ENCODE data around the gene EGR1.
"Not testable (repeated sequence)": the region's sequence is repeated elsewhere in the genome, so short reads cannot be mapped to it uniquely, and the experiment has no call there.

Gene EGR1

DNA sequence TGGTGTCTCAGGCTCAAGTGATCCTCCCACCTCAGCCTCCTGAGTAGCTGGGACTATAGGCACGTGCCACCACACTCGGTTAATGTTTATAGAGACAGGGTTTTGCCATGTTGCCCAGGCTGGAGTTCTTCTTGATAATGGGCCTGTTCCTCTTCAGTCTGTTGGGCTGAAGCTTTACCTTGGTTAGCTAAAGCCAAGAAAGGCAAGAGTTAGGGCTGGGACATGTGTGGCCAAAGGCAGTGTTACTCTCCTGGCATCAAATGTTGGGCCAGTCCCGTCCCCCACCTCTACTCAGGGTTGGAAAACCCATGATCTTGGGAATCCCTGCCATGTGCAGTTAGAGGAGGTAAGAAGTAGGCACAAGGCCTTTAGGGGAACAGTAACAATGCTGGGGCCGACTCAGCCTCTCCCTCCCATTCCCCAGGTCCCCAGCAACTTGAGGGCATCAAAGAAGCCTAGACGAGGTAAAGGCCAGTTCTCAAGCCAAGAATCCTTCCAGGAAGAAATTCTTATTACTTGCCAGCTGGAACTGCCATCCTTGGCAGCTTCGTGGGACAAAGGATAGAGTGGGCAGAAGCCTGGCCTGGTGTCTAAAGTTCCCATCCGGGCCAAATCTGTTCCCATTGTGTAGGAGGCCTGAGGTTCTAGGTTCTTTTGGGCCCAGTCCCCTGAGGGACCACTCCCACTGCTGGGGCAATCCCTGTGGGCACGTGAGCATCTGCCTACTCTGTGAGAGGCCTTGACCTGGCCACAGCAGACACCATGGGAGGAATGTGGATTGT lies 4.5 kb downstream of the EGR1 start:
- DNase-seq = no peak

- DNase-seq = no peak
Observed at GRCh38 chr5:138470322-138471051, 5.2 kb downstream of the EGR1 start.

GRCh38 chr5:138471052-138471361 lies 5.7 kb downstream of the EGR1 start:
- DNase-seq = no peak

- no peak for DNase-seq
Observed at GRCh38 chr5:138472353-138472752, 7.1 kb downstream of the EGR1 start.

DNA sequence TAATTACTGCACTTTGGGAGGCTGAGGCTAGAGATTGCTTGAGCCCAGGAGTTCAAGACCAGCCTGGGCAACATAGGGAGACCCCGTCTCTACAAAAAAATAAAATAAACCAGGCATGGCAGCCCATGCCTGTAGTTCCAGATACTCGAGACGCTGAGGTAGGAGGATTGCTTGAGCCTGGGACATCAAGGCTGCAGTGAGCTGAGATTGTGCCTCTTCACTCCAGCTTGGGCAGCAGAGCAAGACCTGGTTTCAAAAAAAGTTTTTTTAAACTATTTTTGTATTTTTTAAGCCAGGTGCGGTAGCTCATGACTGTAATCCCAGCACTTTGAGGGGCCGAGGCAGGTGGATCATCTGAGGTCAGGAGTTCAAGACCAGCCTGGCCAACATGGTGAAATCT lies 7.9 kb downstream of the EGR1 start:
- DNase-seq = not testable (repeated sequence)

GRCh38 chr5:138476918-138477317 lies 11.6 kb downstream of the EGR1 start:
- DNase-seq = no peak

DNA sequence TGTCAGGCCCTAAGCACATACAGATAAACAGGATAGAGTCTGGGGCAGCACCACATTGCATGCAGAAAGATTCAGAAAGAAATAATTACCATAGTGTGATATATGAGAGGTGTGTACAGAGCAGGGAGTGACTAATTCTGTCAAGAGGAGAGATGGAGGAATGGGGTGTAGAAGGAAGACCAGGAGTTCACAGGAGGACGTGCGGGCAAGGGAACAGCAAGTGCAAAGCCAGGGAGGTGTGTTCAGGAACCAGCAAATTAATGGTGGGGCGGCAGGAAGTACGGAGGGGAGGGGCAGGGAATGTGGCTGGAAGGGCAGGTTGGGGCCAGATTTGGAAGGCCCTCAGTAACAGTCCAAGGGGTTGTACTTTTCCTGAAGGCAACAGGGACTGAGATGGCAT lies 17.4 kb downstream of the EGR1 start:
- no peak for DNase-seq

DNA sequence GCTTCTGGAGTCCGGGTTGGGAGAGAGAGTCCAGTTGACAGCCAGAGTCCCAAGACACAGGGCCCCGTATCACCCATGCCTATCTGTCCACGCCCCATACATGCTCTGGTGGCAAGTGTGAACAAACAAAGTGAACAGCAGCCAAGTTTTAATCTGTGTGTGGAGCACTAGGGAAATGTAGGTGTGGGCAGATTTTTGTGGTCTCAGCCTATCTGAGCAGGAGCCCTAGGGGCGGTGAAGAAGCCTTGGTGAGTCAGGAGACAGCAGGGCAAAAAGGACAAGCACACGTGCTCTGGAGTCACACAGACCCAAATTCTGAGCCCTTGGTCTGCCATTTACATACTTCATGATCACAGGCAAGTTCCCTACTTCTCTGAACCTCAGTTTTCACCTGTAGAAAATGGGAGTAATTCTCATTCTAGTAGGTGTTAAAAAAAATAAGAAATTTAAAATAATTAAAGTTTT lies 23.2 kb downstream of the EGR1 start:
- DNase-seq = peak in 1 of 2 donors; percentile 57

DNA sequence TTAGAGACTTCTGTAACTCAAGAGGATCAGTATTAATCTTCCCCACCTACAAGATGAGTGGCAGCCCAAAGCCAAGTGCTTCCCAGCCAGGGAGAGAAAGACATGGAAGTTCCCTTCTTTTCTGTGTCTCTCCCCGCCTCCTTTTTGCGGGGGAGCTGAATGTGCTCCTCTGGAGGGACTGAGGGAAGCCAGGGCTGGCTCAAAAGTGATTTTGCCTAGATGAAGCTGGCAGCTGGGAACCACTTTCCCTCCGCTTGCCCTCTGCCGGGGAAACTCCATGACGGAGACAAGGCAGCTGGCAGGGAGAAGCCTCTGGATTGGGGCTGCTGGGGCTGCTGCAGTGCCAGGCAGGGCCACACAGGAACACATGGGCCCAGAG lies 24.4 kb downstream of the EGR1 start:
- no peak for DNase-seq

DNA sequence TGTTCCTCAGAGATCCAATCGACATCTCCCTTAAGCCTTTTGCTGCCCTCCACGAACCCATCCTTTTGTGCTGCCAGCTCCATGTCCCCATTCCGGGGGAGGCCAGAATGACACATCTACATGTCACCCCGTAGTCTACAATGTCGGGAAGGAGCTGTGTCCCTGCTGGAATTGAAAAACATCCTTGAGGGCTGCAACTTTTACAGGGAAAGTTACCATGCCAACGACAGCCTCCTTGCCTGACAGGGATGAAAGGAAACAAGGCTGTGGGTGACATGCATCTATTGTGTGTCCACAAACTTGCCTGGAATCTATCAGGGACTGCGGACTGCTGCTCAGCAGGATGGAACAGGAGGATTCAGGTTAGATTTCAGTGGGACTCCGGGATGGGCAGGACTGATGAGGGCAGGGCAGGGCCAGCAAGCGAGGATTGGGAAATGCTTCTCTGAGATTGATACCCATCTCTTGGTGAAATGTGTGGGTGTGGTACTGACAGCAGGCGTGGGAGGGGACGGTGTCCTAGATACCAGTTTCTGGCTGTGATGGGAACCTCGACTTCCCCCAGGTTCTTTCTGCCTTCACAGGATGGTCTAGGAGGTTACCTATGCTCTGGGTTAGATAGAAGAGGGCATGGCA lies 25.5 kb downstream of the EGR1 start:
- no peak for DNase-seq

DNA sequence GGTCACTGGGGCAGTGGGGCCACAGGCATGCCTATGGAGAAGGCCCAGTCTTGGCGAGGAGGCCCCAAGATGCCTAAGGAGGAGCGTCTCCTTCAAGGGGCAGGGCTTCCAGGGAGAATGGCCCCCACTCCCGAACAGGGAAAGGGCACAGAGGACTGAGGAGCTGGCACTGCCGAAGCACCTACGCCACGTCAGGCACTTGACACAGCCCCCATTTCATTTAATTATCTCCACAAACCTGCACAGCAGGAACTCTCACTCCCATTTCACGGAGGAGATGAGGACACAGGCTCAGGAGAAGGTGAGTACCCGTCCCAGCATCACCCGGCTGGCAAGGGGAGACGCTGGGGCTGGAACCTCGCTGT lies 26.0 kb downstream of the EGR1 start:
- no peak for DNase-seq

- DNase-seq = peak; percentile 81 to 91
Observed at GRCh38 chr5:138491669-138492559, 26.6 kb downstream of the EGR1 start.

DNA sequence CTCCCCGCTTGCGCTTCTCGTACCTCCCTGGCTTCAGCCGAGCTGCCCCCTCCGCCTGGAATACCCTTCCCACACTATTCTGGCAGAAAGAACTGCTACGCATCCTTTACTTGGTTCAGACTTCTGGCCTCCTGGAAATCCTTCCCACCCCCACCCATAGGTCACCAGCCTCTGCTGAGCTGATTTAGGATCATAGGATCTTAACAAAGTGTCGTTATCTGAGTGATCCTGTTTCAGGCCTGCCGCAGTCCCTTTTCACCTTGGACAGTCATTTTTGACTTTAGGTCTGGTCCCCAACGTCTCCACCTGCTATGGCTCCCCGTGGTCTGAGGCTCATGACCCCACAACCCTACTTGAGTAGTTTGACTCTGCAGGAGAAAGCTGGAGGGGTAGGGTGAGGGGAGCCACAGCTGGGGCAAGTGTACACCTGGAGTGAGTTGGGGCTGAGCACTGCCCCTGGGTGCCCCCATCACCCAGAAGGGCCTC lies 27.3 kb downstream of the EGR1 start:
- no peak for DNase-seq

DNA sequence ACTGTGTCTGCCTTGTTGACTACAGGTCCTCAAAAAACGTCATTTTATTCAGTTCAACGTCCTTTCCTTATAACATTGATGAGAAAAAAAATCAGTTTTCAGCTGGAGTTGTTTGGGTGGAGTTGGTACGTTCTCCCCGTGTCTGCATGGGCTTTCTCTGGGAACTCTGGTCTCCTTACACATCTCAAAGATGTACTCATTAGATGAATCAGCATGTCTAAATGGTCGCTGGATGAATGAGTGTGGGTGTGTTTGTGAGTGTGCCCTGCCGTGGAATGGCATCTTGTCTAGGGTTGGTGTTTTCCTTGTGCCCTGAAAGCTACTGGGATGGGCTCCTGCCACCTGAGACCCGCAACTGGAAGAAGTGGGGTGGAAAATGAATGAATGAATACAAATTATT lies 30.1 kb downstream of the EGR1 start:
- DNase-seq = no peak

DNA sequence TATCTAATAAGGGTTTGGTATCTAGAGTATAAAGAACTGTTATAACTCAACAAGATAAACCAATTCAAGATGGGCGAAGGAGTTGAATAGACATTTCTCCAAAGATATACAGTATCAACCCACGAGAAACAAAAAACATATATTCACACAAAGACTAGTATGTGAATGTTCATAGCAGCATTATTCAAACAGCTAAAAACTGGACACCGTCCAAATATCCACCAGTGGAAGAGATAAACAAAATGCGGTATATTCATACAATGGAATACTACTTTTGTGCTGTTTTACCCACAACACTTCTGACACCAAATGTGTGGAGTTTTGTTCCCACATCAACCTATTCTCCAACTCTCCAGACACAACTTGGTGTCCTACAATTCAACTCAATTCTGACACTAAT lies 33.1 kb downstream of the EGR1 start:
- DNase-seq = no peak

- no peak for DNase-seq
Observed at GRCh38 chr5:138502121-138502520, 36.8 kb downstream of the EGR1 start.

DNA sequence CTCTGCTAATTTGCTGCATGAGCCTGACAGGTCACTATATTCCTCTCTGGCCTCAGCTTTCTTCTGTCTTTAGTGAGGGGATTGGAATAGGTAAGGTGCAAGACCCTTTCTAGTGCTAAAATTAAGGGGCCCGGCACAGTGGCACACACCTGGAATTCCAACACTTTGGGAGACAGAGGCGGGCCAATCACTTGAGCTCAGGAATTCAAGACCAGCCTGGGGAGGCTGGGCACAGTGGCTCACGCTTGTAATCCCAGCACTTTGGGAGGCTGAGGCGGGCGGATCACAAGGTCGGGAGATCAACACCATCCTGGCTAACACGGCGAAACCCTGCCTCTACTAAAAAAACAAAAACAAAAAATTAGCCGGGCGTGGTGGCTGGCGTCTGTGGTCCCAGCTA lies 37.2 kb downstream of the EGR1 start:
- DNase-seq = no peak

GRCh38 chr5:138503487-138504270 lies 38.4 kb downstream of the EGR1 start:
- peak; percentile 66 to 68 for DNase-seq

- DNase-seq = no peak
Observed at GRCh38 chr5:138504799-138505198, 39.5 kb downstream of the EGR1 start.

- DNase-seq = no peak
Observed at GRCh38 chr5:138506370-138507306, 41.4 kb downstream of the EGR1 start.

DNA sequence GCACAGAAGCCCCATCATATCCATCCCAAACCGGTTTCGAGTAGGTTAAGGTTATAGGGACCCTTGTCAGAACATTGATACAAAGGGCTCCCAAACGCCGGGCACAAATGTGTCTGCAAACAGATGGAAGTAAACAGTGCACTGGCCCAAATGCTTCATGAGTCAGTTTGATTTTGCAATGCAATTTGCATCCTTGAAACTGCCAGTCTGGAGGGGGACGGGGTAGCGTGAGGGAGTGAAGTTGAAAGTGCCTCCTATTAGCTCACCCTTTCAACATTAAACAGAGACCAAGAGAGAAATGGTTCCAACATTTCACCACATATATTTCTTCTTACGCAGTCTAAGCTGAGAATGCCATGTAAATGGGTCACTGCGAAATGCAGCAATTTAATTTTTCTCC lies 42.2 kb downstream of the EGR1 start:
- peak; percentile 54 to 62 for DNase-seq

All from inflammatory macrophage (primary cell).